Neural cell (in vitro differentiated cells): ENCODE measurements around the gene CDC16. TPM values are rescaled to one million over a fixed set of nuclear protein-coding genes. Genes with fewer than 3 reads are reported as not detected.

Source experiments
- H2AFZ ChIP-seq: fragments of 200-600, 300-800 bp; sonication (generic), shearing (Covaris generic); 2 replicates; pipeline ENCODE4 v1.6.0; 2014; ENCODE audit warnings: low read depth, mild to moderate bottlenecking, antibody characterized with exemption, low read length, moderate library complexity
- H3F3A ChIP-seq: fragments of 200-600 bp; shearing (Covaris generic); 2 replicates; pipeline ENCODE4 v1.6.1; 2016; ENCODE audit warnings: mild to moderate bottlenecking, moderate library complexity, mixed read lengths, antibody characterized with exemption, low read length; ENCODE audit not compliant: insufficient read depth, poor library complexity, severe bottlenecking
- H3K27ac ChIP-seq: fragments of 200-600, 300-800 bp; sonication (generic), shearing (Covaris generic); 2 replicates; pipeline ENCODE4 v1.5.1; 2014; ENCODE audit warnings: mild to moderate bottlenecking, low read length, moderate library complexity
- H3K27me3 ChIP-seq: fragments of 300-800, 200-600 bp; sonication (generic), shearing (Covaris generic); 2 replicates; pipeline ENCODE4 v1.6.0; 2014; ENCODE audit warnings: mild to moderate bottlenecking, low read depth, low read length, moderate library complexity; ENCODE audit not compliant: insufficient read depth
- H3K36me3 ChIP-seq: fragments of 300-800, 200-600 bp; sonication (generic), shearing (Covaris generic); 2 replicates; pipeline ENCODE4 v1.5.1; 2014; ENCODE audit warnings: mild to moderate bottlenecking, antibody characterized with exemption, low read length, moderate library complexity; ENCODE audit not compliant: insufficient read depth
- H3K4me2 ChIP-seq: fragments of 300-800, 200-600 bp; sonication (generic), shearing (Covaris generic); 2 replicates; pipeline ENCODE4 v1.6.0; 2014; ENCODE audit warnings: mild to moderate bottlenecking, low read length
- H3K4me3 ChIP-seq: fragments of 300-800, 200-600 bp; sonication (generic), shearing (Covaris generic); 2 replicates; pipeline ENCODE4 v1.5.1; 2014; ENCODE audit warnings: mild to moderate bottlenecking, low read length, moderate library complexity
- H3K79me2 ChIP-seq: fragments of 200-600 bp; shearing (Covaris generic); replicated peaks from 2 replicates; pipeline ENCODE4 v1.6.0; 2014; ENCODE audit warnings: mild to moderate bottlenecking, low read length, moderate library complexity; ENCODE audit not compliant: insufficient read depth
- H3K9ac ChIP-seq: fragments of 300-800, 200-600 bp; sonication (generic), shearing (Covaris generic); 2 replicates; pipeline ENCODE4 v1.6.1; 2016; ENCODE audit warnings: mild to moderate bottlenecking, low read length, mixed read lengths
- H3K9me2 ChIP-seq: fragments of 200-600 bp; shearing (Covaris generic); 2 replicates; pipeline ENCODE4 v1.6.1; 2016; ENCODE audit warnings: mild to moderate bottlenecking, low read length, mixed read lengths; ENCODE audit not compliant: insufficient read depth
- H3K9me3 ChIP-seq: fragments of 200-600, 300-800 bp; sonication (generic), shearing (Covaris generic); 2 replicates; pipeline ENCODE4 v1.6.1; 2016; ENCODE audit warnings: mild to moderate bottlenecking, mixed run types, low read length, moderate library complexity, mixed read lengths
- H4K20me1 ChIP-seq: fragments of 200-600 bp; shearing (Covaris generic); 2 replicates; pipeline ENCODE4 v1.6.1; 2016; ENCODE audit warnings: mild to moderate bottlenecking, mixed run types; ENCODE audit not compliant: insufficient read depth
- CTCF ChIP-seq: fragments of 450-650 bp; IDR thresholded peaks from 2 replicates; pipeline ENCODE4 v1.5.1; 2014; ENCODE audit warnings: antibody characterized with exemption, mild to moderate bottlenecking, moderate library complexity; ENCODE audit not compliant: poor library complexity, severe bottlenecking
- EP300 ChIP-seq: fragments of 450-650 bp; conservative IDR thresholded peaks from 2 replicates; pipeline ENCODE4 v1.6.1; 2014; ENCODE audit warnings: antibody characterized with exemption, mild to moderate bottlenecking, moderate library complexity; ENCODE audit not compliant: poor library complexity, severe bottlenecking
- EZH2 ChIP-seq: fragments of 200-600, 300-800 bp; shearing (Covaris generic), sonication (generic); IDR thresholded peaks from 2 replicates; pipeline ENCODE4 v1.6.1; 2014; ENCODE audit warnings: antibody characterized with exemption, low read length, borderline replicate concordance, mild to moderate bottlenecking; ENCODE audit not compliant: insufficient read depth, poor library complexity, severe bottlenecking
- MXI1 ChIP-seq: fragments of 450-650 bp; conservative IDR thresholded peaks from 2 replicates; pipeline ENCODE4 v1.6.1; 2014; ENCODE audit warnings: antibody characterized with exemption, mild to moderate bottlenecking; ENCODE audit not compliant: poor library complexity, severe bottlenecking
- POLR2AphosphoS5 ChIP-seq: IDR thresholded peaks from 2 replicates; pipeline ENCODE4 v1.6.1; 2012
- RAD21 ChIP-seq: fragments of 450-650 bp; conservative IDR thresholded peaks from 2 replicates; pipeline ENCODE4 v1.6.1; 2014; ENCODE audit warnings: antibody characterized with exemption, mild to moderate bottlenecking, moderate library complexity
- SMC3 ChIP-seq: fragments of 450-650 bp; conservative IDR thresholded peaks from 2 replicates; pipeline ENCODE4 v1.6.1; 2014; ENCODE audit warnings: antibody characterized with exemption, mild to moderate bottlenecking, moderate library complexity; ENCODE audit not compliant: poor library complexity
- TAF1 ChIP-seq: IDR thresholded peaks from 2 replicates; pipeline ENCODE4 v1.6.1; 2012; ENCODE audit warnings: low read depth
- polyA plus RNA-seq: library from polyadenylated mRNA; depleted of rRNA; stranded (reverse); fragments of >200 nt; gene quantifications from 2 replicates; pipeline ENCODE4 v1.2.3, GENCODE V29; 2014
- TF ChIP-seq, protein P1 (sequence below): IDR thresholded peaks from 2 replicates; pipeline ENCODE4 v1.6.1; 2012; ENCODE audit warnings: borderline replicate concordance

CDC16 gene
- polyA plus RNA-seq, 1 donor from 2014 or later, result 78.4 TPM

- Histone ChIP-seq H3K4me2 (no peak overlapping the region), H3K36me3 (peaks cover 6% of the 10 kb centered on the region), H3K9ac (no peak overlapping the region), H3K27ac (no peak overlapping the region), H4K20me1 (no peaks in the 10 kb centered on the region), H3K4me3 (no peak overlapping the region), H3K9me3 (no peaks in the 10 kb centered on the region), H3K79me2 (peaks cover 22% of the 10 kb centered on the region), H3K9me2 (no peaks in the 10 kb centered on the region), H3F3A (no peaks in the 10 kb centered on the region), H3K27me3 (no peaks in the 10 kb centered on the region), H2AFZ (no peak overlapping the region)
- TF ChIP-seq EP300 (no peak), MXI1 (no peak), TAF1 (no peak), CTCF (no peak), RAD21 (no peak), POLR2AphosphoS5 (no peak), SMC3 (no peak)
- TF ChIP-seq, protein P1, sequence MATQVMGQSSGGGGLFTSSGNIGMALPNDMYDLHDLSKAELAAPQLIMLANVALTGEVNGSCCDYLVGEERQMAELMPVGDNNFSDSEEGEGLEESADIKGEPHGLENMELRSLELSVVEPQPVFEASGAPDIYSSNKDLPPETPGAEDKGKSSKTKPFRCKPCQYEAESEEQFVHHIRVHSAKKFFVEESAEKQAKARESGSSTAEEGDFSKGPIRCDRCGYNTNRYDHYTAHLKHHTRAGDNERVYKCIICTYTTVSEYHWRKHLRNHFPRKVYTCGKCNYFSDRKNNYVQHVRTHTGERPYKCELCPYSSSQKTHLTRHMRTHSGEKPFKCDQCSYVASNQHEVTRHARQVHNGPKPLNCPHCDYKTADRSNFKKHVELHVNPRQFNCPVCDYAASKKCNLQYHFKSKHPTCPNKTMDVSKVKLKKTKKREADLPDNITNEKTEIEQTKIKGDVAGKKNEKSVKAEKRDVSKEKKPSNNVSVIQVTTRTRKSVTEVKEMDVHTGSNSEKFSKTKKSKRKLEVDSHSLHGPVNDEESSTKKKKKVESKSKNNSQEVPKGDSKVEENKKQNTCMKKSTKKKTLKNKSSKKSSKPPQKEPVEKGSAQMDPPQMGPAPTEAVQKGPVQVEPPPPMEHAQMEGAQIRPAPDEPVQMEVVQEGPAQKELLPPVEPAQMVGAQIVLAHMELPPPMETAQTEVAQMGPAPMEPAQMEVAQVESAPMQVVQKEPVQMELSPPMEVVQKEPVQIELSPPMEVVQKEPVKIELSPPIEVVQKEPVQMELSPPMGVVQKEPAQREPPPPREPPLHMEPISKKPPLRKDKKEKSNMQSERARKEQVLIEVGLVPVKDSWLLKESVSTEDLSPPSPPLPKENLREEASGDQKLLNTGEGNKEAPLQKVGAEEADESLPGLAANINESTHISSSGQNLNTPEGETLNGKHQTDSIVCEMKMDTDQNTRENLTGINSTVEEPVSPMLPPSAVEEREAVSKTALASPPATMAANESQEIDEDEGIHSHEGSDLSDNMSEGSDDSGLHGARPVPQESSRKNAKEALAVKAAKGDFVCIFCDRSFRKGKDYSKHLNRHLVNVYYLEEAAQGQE, result no peak
Observed at GRCh38 chr13:114311908-114312307, 77.2 kb downstream of the CDC16 start.

- Histone ChIP-seq H3K27me3 (no peaks in the 10 kb centered on the region), H3K4me2 (peak overlapping the region; percentile 59), H3K79me2 (peaks cover 35% of the 10 kb centered on the region), H2AFZ (no peak overlapping the region), H3K36me3 (peaks cover under 1% of the 10 kb centered on the region), H3K9me2 (no peaks in the 10 kb centered on the region), H3K4me3 (peak overlapping the region; percentile 74), H3K9me3 (no peaks in the 10 kb centered on the region), H3K9ac (peak overlapping the region; percentile 56), H4K20me1 (no peaks in the 10 kb centered on the region), H3F3A (no peaks in the 10 kb centered on the region), H3K27ac (peak overlapping the region; percentile 32)
- TF ChIP-seq RAD21, result no peak
- no peak for TF ChIP-seq POLR2AphosphoS5
- TF ChIP-seq TAF1, result no peak
- no peak for TF ChIP-seq EP300
- no peak for TF ChIP-seq SMC3
- TF ChIP-seq MXI1, result no peak
- TF ChIP-seq, protein P1, result no peak
- no peak for TF ChIP-seq CTCF
- no peak for TF ChIP-seq EZH2
Observed at GRCh38 chr13:114313061-114313860, 78.6 kb downstream of the CDC16 start.
